SHP77 (cell line): Measurements from ENCODE around the gene TEKT1.
"Not testable (repeated sequence)": the region's sequence is repeated elsewhere in the genome, so short reads cannot be mapped to it uniquely, and the experiment has no call there.

Experiments used
- DNase-seq, 2 experiments: peaks; one replicate each; lab custom pipeline; 2025; lab: John Stamatoyannopoulos, UW

The TEKT1 gene

DNA sequence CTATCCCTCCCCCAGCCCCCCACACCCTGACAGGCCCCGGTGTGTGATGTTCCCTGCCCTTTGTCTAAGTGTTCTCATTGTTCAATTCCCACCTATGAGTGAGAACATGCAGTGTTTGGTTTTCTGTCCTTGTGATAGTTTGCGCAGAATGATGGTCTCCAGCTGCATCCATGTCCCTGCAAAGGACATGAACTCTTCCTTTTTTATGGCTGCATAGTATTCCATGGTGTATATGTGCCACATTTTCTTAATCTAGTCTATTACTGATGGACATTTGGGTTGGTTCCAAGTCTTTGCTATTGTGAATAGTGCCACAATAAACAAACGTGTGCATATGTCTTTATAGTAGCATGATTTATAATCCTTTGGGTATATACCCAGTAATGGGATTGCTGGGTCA, 15.2 kb downstream of the TEKT1 start:
- DNase-seq = not testable (repeated sequence)

GRCh38 chr17:6815775-6816174, 15.8 kb downstream of the TEKT1 start:
- DNase-seq = no peak

- DNase-seq = no peak
These were observed 19.2 kb downstream of the TEKT1 start for GRCh38 chr17:6812295-6812694.

DNA sequence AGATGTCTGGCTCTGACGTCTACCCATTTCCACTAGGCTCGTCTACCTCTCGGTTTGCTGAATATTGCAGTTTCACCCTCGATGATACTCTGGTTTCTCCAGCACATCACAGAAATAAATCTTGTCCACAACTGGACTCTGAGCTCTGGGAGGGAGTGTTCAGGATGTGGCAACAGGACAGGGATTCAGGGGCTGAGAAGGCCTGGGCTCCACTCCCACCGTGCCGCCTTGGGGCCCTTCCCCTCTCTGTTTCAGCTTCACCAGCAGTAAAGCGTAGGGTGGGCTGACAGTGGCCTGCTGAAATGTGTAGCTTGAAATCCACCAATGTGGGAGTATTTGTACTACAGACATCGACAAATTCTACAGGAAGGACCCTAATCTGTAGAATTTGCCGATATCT, 20.0 kb downstream of the TEKT1 start:
- DNase-seq = no peak

DNA sequence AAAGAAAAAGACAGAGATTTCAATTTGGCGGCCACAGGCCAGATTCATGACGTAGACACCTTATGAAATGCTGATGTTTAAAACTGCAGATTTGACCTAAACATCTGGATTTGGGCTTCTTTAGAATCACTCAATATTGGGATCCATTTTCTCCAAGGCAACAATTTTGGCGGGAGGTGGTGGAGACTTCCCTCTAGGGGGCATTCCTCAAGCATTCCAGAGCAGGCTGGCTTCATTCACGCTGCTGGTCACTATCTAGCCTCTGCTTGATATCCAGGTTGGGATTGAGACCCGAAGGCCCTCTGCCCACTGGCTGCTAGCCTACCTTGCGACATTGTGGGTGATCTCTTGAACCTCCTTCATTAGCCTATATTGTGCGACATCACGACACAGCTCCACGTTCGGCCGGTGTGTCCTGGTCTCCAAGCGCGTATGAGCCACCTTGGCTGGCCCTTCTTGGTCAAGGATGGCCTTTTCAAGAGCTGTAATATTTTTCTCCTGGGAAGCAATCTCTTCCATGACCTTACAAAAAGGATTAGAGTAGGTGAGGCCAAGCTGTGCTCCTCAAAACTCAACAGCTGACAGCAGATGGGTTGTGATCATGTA, 31.0 kb downstream of the TEKT1 start:
- DNase-seq = no peak

- DNase-seq = no peak
These were observed 31.8 kb downstream of the TEKT1 start for GRCh38 chr17:6799738-6800137.

DNA sequence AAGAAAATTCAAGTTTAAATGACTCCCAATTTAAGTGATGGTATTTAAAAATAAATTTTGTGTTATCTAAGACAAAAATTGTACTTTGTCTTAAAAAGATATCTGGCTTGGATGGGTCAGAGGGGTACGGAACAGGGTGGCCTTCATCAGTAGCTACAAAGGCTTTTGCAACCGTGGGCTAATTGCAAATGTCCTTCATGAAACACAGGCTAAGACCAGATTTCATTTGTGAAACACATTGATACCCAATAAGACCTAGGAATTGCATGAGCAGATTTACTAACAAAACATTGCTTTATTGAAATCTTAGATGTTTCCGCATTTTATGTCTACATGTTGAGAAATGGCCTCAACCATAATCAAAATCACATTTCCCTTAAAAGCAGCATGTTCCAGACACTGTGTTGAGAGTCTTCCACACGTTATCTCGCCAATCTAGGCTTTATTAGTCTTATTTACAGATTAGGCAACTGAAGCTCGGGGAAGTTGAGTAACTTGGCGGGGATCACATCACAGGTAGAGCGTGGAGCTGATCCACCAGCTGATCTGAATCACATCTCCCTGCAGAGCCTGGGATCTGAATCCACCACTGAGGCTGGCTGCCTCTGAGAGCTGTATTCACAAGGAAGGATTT, 33.7 kb downstream of the TEKT1 start:
- DNase-seq = no peak

- DNase-seq = no peak
These were observed 34.5 kb downstream of the TEKT1 start for GRCh38 chr17:6796887-6797490.

GRCh38 chr17:6796017-6796886, 35.3 kb downstream of the TEKT1 start:
- DNase-seq = no peak

GRCh38 chr17:6793748-6794493, 37.6 kb downstream of the TEKT1 start:
- DNase-seq = no peak

GRCh38 chr17:6789146-6789545, 42.4 kb downstream of the TEKT1 start:
- no peak for DNase-seq

DNA sequence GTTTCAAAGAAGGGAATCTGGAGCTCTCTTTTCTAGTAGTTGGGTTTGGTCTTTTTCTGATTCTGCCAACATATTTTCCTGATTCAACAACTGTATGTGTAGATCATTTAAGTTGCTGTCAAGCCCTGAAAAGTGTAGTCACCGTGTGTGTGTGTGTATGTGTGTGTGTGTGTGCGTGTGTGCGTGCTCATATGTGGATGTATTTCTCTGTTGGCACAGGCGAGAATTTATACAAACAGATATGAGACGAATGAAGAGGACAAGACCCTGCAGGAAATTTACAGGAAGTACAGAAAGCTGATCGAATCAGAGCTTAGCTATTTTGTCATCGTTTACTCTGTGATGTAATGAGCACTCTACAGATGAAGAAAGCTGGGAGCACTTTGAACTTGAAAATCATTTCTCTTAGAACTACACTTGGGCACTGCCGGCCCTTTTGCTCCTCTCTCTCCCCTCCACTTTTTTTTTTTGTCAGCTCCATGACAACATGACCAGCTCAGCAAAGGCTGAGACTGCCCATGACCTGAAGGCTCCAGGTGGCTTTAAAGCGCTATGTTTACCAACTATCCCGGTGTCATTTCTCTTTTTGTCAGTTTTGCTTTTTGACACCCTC, 44.3 kb downstream of the TEKT1 start:
- DNase-seq = no peak

- DNase-seq = no peak
These were observed 44.9 kb downstream of the TEKT1 start for GRCh38 chr17:6786618-6787017.

DNA sequence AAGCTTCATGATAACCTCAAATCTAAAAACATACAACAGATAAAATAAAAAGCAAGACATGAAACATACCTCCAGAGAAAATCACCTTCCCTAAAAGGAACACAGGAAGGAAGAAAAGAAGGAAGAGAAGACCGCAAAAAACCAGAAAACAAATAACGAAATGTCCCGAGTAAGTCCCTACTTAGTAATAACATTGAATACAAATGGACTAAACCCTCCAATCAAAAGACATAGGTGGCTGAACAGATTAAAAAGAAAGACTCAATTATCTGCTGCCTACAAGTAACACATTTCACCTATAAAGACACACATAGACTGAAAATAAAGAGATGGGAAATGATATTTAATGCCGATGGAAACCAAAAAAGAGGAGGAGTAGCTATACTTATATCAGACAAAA, 49.3 kb downstream of the TEKT1 start:
- DNase-seq = no peak

DNA sequence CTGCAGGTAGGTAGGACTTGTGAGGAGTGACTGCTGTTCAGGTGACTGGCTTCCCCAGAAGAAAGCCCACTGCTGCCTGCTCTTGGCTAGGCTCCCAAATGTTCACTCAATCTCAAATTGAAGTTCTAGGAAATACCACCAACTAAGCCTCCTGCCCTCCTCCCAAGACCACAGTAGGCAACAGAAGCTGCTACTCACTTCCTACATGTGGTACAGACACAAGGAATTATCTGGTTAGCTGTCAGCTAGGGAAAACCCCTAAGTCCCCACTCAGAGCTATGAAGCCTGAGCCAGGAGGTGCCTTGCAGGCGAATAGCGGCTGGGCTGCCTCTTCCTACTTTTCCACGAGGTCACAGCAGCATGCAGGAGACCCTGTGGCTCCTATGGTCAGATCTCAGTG, 50.6 kb downstream of the TEKT1 start:
- DNase-seq = no peak

DNA sequence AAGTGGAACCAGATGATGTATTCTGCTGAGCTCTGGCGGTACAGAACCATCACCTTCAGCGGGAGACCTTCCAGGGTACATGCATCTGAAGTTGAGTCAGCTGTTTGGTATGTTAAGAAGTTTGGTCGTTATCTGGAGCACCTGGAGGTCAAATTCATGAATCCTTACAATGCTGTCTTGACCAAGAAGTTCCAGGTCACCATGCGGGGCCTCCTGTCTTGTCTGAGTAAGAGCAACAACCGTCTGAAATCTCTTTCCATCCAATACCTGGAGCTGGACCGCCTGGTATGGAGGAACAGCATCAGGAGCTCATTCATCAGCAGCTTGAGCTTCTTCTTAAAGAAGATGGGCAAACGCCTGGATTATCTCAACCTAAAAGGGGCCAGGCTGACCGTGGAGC, 51.5 kb downstream of the TEKT1 start:
- DNase-seq = no peak

DNA sequence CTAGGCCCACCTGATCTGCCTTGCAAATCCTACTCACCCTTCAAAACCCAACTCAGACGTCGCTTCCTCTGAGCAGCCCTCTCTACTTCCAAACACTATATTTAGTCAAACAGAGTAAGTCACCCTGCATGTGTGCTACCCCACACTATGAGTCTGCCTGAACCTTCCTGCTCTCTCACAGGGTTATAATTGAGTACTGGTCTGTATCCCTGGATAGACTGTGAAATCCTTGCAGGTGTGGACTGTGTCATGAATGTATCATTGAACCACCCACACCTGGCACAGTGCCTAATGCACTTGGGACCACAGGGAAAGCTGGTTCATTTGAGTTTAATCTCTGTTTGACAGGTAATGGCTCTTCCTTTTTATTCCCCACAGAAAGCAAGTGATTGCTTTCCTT, 52.1 kb downstream of the TEKT1 start:
- DNase-seq = no peak

GRCh38 chr17:6775871-6776405, 55.6 kb downstream of the TEKT1 start, which contains the start of gene FBXO39:
FBXO39 (plus strand) TSS chr17:6776215; CDS start chr17:6779869, 3,654 bp downstream.
- DNase-seq = no peak

GRCh38 chr17:6774906-6775305, 56.6 kb downstream of the TEKT1 start:
- DNase-seq = not testable (repeated sequence)

DNA sequence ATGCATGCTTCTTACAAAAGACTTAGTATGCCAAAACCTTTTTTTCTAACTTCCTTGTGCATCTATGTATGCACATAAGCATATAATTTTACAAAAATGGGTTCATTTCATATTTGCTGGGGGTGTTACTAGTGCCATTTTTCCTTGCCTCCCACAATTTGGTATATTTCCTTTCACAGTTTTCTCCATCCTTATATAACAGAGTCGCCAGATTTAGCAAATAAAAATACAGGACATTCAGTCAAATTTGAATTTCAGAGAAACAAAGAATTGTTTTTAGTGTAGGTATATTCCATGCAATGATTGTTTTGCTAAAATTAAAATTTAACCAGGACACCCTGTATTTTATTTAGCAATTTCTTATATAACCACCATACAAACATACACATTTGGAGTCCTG, 59.5 kb downstream of the TEKT1 start:
- DNase-seq = no peak

DNA sequence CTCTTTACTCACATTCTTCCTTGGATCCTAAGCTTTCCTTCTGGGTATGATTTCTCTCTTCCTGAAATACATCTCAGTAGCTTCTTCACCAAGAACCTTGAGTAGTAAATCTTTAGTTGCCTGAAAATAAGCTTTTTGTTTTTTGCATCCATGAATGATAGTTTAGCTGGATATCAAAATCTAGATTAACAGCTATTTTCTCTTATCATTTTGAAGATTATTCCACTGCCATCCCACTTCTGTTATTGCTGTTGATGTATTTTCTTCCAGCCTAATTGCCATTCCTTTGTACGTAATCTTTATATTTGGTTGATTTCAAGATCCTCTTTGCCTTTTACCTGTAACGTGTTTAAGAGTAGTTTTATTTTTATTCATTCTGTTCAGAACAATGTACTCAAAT, 63.1 kb downstream of the TEKT1 start:
- no peak for DNase-seq
